Activated naive CD8-positive, alpha-beta T cell treated with anti-CD3 and anti-CD28 coated beads, Interleukin-2, amount 50 U/mL, for 24 hours (primary cell): Measurements from ENCODE around the gene TNN.
A peak's percentile ranks its signal among the peaks of the same experiment; 100 is the strongest.

Experiments used
- ATAC-seq: fragments of 150-1000 bp; cut with Tn5 transposase; one replicate; pipeline ENCODE4 v1.10.0; 2021
- DNase-seq: peaks from one replicate; pipeline ENCODE4 v3.0.0; 2021
- H3K27ac Mint-ChIP-seq: one replicate; pipeline ENCODE4 v1.8.0; 2021; ENCODE audit warnings: mild to moderate bottlenecking, mixed read lengths
- H3K27me3 Mint-ChIP-seq: one replicate; pipeline ENCODE4 v1.8.0; 2021; ENCODE audit warnings: mixed read lengths
- H3K36me3 Mint-ChIP-seq: one replicate; pipeline ENCODE4 v1.8.0; 2021; ENCODE audit warnings: low read depth, mixed read lengths
- H3K4me1 Mint-ChIP-seq: one replicate; pipeline ENCODE4 v1.8.0; 2021; ENCODE audit warnings: mixed read lengths
- H3K4me3 Mint-ChIP-seq: one replicate; pipeline ENCODE4 v1.8.0; 2021; ENCODE audit warnings: mild to moderate bottlenecking, moderate library complexity, mixed read lengths
- H3K9me3 Mint-ChIP-seq: one replicate; pipeline ENCODE4 v1.8.0; 2021; ENCODE audit warnings: mixed read lengths

Gene TNN

DNA sequence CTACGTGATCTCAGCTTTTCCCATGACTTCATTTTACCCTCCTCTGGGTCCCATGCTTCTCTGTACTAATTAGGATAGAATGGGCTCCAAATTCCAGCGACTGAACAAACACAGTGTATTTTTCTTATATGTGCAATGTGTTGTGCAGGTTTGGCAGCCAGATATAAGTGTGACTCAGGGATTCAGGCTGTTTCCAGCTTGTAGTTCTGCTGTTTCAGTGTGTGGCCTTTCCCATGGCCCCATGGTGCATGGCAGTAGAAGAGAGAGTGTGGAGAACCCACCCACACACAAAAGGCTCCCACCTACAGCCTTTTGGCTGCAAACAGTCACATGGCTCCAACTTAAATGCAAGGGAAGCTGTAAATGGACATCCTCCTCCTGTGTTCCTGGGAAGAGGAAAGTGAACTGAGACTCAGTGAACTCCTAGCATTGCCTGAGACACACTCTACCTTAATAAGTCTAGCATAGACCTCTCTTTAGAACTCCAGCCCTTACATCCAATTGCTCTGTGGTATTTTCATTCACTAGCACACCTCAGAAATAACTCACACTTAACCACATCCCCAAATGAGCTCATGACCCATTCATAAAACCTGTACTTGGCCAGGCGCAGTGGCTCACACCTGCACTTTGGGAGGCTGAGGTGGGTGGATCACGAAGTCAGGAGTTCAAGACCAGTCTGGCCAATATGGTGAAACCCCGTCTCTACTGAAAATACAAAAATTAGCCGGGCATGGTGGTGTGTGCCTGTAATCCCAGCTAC is 66.2 kb downstream of the TNN start:
- Mint-ChIP-seq H3K4me3 (no peak overlapping the region), H3K9me3 (no peaks in the 10 kb centered on the region), H3K27ac (no peak overlapping the region), H3K4me1 (no peaks in the 10 kb centered on the region), H3K27me3 (peaks cover 23% of the 10 kb centered on the region), H3K36me3 (no peaks in the 10 kb centered on the region)
- DNase-seq (no peak), ATAC-seq (peak; percentile 7)

GRCh38 chr1:175134500-175134899 is 66.9 kb downstream of the TNN start:
- Mint-ChIP-seq H3K27ac (peak overlapping the region; percentile 4), H3K36me3 (no peaks in the 10 kb centered on the region), H3K27me3 (peaks cover 23% of the 10 kb centered on the region), H3K9me3 (no peaks in the 10 kb centered on the region), H3K4me1 (no peaks in the 10 kb centered on the region), H3K4me3 (no peak overlapping the region)
- ATAC-seq (no peak), DNase-seq (no peak)

- H3K36me3 Mint-ChIP-seq: no peaks in the 10 kb centered on the region
- DNase-seq (no peak), ATAC-seq (no peak)
- no peaks in the 10 kb centered on the region for H3K4me1 Mint-ChIP-seq
- H3K4me3 Mint-ChIP-seq: no peak overlapping the region
- peaks cover 23% of the 10 kb centered on the region for H3K27me3 Mint-ChIP-seq
- H3K9me3 Mint-ChIP-seq: no peaks in the 10 kb centered on the region
- H3K27ac Mint-ChIP-seq: no peak overlapping the region
Observed at GRCh38 chr1:175136246-175136645, 68.6 kb downstream of the TNN start.

- no peak for DNase-seq
- H3K4me1 Mint-ChIP-seq: no peaks in the 10 kb centered on the region
- H3K36me3 Mint-ChIP-seq: no peaks in the 10 kb centered on the region
- H3K9me3 Mint-ChIP-seq: no peaks in the 10 kb centered on the region
- no peak for ATAC-seq
- peaks cover 23% of the 10 kb centered on the region for H3K27me3 Mint-ChIP-seq
- no peak overlapping the region for H3K4me3 Mint-ChIP-seq
- H3K27ac Mint-ChIP-seq: no peak overlapping the region
Observed at GRCh38 chr1:175137369-175137768, 69.7 kb downstream of the TNN start.

DNA sequence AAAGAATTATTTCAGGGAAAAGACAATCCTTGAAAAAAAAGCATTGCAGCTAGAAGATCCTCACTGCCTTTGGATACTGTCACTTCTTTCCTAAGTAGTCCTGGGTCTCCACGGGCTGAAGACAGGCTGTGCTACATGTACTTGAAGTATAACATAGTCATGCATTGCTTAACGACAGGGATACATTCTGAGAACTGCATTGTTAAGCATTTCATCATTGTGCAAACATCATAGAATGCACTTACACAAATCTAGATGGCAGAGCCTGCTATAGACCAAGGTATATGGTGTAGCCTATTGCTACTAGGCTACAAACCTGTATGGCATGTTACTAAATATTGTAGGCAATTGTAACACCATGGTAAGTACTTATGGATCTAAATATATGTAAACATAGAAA is 70.9 kb downstream of the TNN start:
- Mint-ChIP-seq H3K27me3 (peaks cover 23% of the 10 kb centered on the region), H3K4me1 (no peaks in the 10 kb centered on the region), H3K27ac (no peak overlapping the region), H3K4me3 (no peak overlapping the region), H3K36me3 (no peaks in the 10 kb centered on the region), H3K9me3 (no peaks in the 10 kb centered on the region)
- no peak for DNase-seq
- ATAC-seq: no peak

- DNase-seq: no peak
- Mint-ChIP-seq H3K27ac (no peak overlapping the region), H3K36me3 (no peaks in the 10 kb centered on the region), H3K27me3 (peaks cover 10% of the 10 kb centered on the region), H3K4me3 (no peak overlapping the region), H3K4me1 (no peaks in the 10 kb centered on the region), H3K9me3 (no peaks in the 10 kb centered on the region)
- no peak for ATAC-seq
Observed at GRCh38 chr1:175145899-175146528, 78.4 kb downstream of the TNN start.

DNA sequence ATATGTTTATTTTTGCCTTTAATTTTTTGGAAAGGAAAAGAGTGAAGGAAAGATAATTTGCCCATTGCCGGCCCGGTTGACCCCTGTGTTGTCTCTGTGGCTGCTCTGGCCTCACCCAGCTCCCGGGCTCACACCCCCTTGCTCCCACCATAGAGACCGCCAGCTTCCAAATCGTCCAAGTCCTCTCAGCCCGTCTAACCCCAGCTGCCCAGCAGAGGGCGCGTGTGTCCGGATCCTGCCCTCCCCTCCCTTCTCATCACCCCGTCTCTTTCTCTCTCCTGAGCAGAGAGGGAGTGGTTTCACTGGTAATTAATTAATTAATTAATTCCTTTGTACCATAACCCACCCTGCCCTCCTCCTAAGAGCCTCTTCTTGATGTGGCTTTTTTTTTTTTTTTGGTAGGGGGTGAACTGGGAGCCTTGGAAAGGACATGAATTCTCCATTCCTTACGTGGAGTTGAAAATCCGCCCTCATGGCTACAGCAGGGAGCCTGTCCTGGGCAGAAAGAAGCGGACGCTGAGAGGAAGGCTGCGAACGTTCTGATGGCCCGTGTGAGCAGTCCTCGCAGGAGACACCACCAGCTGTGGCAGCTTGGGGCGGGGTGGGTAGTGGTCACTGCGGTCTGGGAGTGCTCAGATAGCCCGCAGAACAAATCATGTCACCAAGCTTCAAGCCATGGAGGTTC is 79.0 kb downstream of the TNN start:
- Mint-ChIP-seq H3K9me3 (no peaks in the 10 kb centered on the region), H3K27me3 (peaks cover 17% of the 10 kb centered on the region), H3K4me1 (no peaks in the 10 kb centered on the region), H3K36me3 (no peaks in the 10 kb centered on the region), H3K27ac (no peak overlapping the region), H3K4me3 (no peak overlapping the region)
- ATAC-seq (peak; percentile 90), DNase-seq (peak; percentile 82)

DNA sequence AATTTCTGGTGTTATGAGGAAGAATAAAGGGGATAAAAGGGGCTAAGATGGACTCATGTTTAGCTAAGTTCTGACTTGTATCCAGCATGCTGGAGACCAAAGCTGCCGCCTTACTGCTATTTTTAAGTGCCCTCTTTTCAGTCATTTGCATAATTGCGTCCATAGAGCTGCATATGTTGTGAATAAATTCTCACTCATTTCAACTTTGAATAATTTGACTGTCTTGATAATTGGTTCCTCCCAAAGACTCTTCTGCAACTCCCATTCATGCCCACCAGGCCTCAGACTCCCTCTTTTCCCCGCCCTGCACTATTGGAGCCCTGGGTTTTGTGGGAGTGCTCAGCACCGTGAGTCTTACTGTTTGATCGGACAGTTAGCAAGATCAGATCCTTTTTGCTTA is 79.9 kb downstream of the TNN start:
- H3K4me1 Mint-ChIP-seq: peaks cover 2% of the 10 kb centered on the region
- no peaks in the 10 kb centered on the region for H3K9me3 Mint-ChIP-seq
- ATAC-seq: no peak
- no peak overlapping the region for H3K4me3 Mint-ChIP-seq
- H3K27ac Mint-ChIP-seq: no peak overlapping the region
- H3K27me3 Mint-ChIP-seq: peaks cover 22% of the 10 kb centered on the region
- no peaks in the 10 kb centered on the region for H3K36me3 Mint-ChIP-seq
- DNase-seq: no peak

- ATAC-seq (no peak), DNase-seq (no peak)
- H3K4me3 Mint-ChIP-seq: no peak overlapping the region
- no peak overlapping the region for H3K27ac Mint-ChIP-seq
- peaks cover 2% of the 10 kb centered on the region for H3K4me1 Mint-ChIP-seq
- H3K36me3 Mint-ChIP-seq: no peaks in the 10 kb centered on the region
- H3K27me3 Mint-ChIP-seq: peaks cover 26% of the 10 kb centered on the region
- H3K9me3 Mint-ChIP-seq: no peaks in the 10 kb centered on the region
Observed at GRCh38 chr1:175148068-175148467, 80.4 kb downstream of the TNN start.

DNA sequence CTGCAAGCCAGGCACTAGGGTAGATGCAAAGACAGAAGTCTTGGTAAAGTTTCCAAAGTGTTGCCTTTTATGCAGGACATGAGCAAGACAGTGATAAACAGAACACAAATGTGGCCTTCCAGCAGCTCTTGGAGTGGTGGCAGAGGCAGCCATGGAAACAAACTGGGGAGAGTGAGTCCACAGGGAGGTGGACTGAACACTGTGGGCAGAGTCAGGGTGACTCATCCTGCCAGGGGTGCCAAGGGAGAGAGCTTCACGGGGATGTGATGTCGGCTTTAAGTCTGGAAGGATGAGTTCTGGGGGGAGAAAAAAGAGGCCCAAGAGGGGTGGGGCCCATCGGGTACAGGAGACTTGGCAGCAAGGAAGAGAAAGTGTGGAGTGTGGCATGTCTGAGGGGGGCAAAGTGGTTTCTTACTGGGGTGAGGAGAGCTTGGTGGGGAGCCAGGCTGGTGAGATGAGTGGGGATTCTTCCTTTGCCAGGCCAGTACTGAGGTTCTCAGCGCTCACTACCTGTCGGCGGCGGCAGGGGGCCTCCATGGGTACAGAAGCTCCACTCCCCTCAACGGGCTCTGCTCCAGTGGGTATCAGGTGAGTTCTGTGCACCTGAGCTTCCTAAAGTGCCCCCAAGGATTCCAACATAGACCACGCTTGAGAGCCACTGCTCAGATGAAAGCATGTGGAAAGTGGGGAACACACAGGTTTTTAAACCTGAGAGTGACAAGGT is 83.1 kb downstream of the TNN start:
- ATAC-seq (no peak), DNase-seq (no peak)
- Mint-ChIP-seq H3K4me3 (no peak overlapping the region), H3K9me3 (no peaks in the 10 kb centered on the region), H3K36me3 (no peaks in the 10 kb centered on the region), H3K27ac (no peak overlapping the region), H3K27me3 (peaks cover 35% of the 10 kb centered on the region), H3K4me1 (peaks cover 5% of the 10 kb centered on the region)

DNA sequence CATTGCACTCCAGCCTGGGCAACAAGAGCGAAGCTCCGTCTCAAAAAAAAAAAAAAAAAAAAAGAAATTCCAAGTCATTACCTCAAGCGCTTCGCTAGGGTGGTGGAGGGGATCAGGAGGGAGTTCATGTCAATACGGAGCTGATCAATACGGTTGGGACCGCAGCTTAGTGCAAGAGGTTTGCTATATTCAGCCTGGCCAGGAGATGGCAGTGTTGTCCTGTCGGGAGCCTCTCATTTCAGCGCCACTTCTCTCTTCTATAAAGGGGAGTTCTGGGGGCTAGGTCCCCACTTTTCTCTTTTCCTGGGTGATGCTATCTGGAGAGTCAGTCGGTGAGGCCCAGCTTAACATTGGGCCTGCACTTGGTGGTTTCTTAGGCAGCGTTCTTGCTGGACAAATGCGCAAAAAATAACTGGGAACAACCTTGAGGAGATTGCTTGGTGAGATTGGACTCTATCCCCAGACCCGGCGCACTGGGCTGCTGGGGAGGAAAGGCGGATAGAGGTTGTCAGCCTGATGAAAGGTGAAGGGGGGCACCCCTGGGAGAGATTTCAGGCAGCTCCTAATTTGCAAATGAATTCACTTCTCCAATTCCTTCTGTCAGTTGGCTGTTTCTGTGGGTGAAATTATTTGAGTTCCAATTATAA is 84.5 kb downstream of the TNN start:
- no peak overlapping the region for H3K27ac Mint-ChIP-seq
- peak; percentile 75 for DNase-seq
- H3K27me3 Mint-ChIP-seq: peaks cover 33% of the 10 kb centered on the region
- peaks cover 5% of the 10 kb centered on the region for H3K4me1 Mint-ChIP-seq
- peak; percentile 66 for ATAC-seq
- H3K9me3 Mint-ChIP-seq: no peaks in the 10 kb centered on the region
- H3K36me3 Mint-ChIP-seq: no peaks in the 10 kb centered on the region
- no peak overlapping the region for H3K4me3 Mint-ChIP-seq

DNA sequence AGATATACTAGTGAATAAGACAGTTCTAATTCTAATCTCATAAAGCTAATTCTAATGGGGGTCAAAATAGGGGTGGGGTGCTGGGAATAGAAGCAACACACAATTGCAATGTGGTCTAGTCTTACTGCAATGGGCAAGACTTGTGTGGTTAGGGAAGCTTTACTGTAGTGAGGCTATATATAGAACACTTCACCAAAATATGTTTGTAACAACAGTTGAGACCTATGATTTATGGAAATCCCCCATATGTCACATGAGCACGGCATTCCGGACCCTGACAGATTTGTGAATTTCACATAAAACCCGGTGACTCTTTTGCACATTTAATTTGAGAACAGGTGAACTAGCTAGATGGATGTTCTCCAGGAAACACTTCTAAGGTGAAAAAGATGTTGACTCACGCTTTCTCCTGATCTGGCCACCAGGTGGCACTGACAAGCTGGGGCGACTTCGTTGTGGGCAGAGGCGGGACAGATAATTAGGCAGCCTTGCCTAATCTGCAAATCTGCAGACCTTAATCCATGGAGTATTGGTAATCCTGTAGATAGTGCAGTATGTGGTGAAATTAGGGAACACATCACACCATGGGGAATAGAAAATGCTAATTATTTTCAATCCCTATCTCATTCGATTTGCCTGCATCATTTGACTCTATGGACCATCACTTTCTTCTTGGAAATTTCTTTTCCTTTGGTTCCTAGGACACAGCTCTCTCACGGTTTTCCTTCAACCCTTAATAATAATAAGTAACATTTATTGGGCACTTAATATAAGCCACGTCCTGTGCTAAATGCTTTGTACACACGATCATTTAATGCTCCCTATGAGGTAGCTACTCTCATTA is 87.2 kb downstream of the TNN start:
- Mint-ChIP-seq H3K9me3 (no peaks in the 10 kb centered on the region), H3K36me3 (peaks cover 7% of the 10 kb centered on the region), H3K27me3 (peaks cover 33% of the 10 kb centered on the region), H3K4me1 (peaks cover 15% of the 10 kb centered on the region), H3K27ac (no peak overlapping the region), H3K4me3 (no peak overlapping the region)
- DNase-seq: peak; percentile 78
- peak; percentile 31 for ATAC-seq

DNA sequence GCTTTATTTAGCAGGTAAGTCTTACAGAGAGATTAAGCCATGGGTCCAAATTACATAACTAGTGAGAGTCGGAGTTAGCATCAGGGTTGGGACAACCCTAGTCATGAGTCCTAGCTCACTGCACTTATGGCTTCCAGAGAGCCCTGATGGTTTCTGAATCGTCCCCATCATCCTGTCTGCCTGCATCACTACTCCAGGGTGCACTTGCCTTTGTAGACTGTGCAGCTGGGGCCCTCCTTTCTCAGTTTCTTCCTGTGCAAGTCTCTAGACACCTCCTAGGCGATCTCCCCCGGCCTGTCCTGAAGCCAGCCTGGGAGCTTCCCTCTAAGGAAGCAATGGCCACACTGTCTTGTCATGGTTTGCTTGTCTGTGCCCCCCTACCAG is 87.8 kb downstream of the TNN start:
- DNase-seq (no peak), ATAC-seq (no peak)
- Mint-ChIP-seq H3K36me3 (peaks cover 12% of the 10 kb centered on the region), H3K27me3 (peaks cover 29% of the 10 kb centered on the region), H3K4me3 (no peak overlapping the region), H3K4me1 (peaks cover 15% of the 10 kb centered on the region), H3K27ac (no peak overlapping the region), H3K9me3 (no peaks in the 10 kb centered on the region)
